BE2C (cell line): ENCODE results near the gene AKAP13.
A peak's percentile ranks its signal among the peaks of the same experiment; 100 is the strongest.

Experiments used
- DNase-seq: peaks from one replicate; pipeline ENCODE4 v3.0.0-alpha.2; 2020
- H3K27me3 ChIP-seq: fragments of 250-450 bp; sonication (Bioruptor Pico); 2 replicates; pipeline ENCODE4 v1.5.1; 2020; ENCODE audit warnings: mild to moderate bottlenecking
- H3K36me3 ChIP-seq: fragments of 250-450 bp; sonication (Bioruptor Pico); 2 replicates; pipeline ENCODE4 v1.5.1; 2020; ENCODE audit warnings: mild to moderate bottlenecking
- H3K4me1 ChIP-seq: fragments of 250-450 bp; sonication (Bioruptor Pico); 2 replicates; pipeline ENCODE4 v1.5.1; 2020
- H3K4me3 ChIP-seq: 2 replicates; pipeline ENCODE4 v1.5.1; 2011; ENCODE audit warnings: low read depth, low read length
- H3K9me3 ChIP-seq: fragments of 250-450 bp; sonication (Bioruptor Pico); 2 replicates; pipeline ENCODE4 v1.5.1; 2020
- TF ChIP-seq, protein P1 (sequence below): IDR thresholded peaks from 2 replicates; pipeline ENCODE4 v1.5.1; 2012; ENCODE audit warnings: mild to moderate bottlenecking, low read depth, low read length

AKAP13 gene

DNA sequence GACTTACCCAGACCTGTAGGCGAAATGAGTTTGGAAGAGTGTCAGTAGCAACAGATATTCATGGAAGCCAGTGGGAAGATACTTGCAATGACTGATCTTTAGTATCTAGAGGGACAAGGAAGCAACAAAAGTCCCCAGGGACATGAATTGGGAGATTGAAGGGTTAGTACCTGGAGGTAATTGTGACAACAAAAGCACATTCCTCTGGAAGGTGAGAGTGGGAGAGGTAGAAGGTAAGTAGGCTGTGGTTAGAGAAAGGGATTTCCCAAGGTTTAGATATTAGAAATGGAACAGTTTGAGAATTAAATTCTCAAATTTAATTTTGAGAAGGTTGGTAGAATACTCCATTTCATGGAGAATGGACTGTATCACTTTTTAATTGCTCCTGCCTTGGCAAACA is 191.4 kb downstream of the AKAP13 start:
- TF ChIP-seq, protein P1, sequence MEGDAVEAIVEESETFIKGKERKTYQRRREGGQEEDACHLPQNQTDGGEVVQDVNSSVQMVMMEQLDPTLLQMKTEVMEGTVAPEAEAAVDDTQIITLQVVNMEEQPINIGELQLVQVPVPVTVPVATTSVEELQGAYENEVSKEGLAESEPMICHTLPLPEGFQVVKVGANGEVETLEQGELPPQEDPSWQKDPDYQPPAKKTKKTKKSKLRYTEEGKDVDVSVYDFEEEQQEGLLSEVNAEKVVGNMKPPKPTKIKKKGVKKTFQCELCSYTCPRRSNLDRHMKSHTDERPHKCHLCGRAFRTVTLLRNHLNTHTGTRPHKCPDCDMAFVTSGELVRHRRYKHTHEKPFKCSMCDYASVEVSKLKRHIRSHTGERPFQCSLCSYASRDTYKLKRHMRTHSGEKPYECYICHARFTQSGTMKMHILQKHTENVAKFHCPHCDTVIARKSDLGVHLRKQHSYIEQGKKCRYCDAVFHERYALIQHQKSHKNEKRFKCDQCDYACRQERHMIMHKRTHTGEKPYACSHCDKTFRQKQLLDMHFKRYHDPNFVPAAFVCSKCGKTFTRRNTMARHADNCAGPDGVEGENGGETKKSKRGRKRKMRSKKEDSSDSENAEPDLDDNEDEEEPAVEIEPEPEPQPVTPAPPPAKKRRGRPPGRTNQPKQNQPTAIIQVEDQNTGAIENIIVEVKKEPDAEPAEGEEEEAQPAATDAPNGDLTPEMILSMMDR = no peak
- no peak overlapping the region for H3K4me3 ChIP-seq

GRCh38 chr15:85576392-85576791 is 196.0 kb downstream of the AKAP13 start:
- TF ChIP-seq, protein P1 = no peak
- Histone ChIP-seq H3K4me1 (peaks cover 10% of the 10 kb centered on the region), H3K4me3 (no peak overlapping the region), H3K27me3 (no peaks in the 10 kb centered on the region), H3K36me3 (peaks cover 3% of the 10 kb centered on the region), H3K9me3 (no peaks in the 10 kb centered on the region)
- DNase-seq = no peak

More for the DNA sequence above, 191.4 kb downstream of the AKAP13 start:
- no peak for DNase-seq
- no peaks in the 10 kb centered on the region for H3K36me3 ChIP-seq
- H3K9me3 ChIP-seq = no peaks in the 10 kb centered on the region
- H3K27me3 ChIP-seq = no peaks in the 10 kb centered on the region
- peaks cover 10% of the 10 kb centered on the region for H3K4me1 ChIP-seq

DNA sequence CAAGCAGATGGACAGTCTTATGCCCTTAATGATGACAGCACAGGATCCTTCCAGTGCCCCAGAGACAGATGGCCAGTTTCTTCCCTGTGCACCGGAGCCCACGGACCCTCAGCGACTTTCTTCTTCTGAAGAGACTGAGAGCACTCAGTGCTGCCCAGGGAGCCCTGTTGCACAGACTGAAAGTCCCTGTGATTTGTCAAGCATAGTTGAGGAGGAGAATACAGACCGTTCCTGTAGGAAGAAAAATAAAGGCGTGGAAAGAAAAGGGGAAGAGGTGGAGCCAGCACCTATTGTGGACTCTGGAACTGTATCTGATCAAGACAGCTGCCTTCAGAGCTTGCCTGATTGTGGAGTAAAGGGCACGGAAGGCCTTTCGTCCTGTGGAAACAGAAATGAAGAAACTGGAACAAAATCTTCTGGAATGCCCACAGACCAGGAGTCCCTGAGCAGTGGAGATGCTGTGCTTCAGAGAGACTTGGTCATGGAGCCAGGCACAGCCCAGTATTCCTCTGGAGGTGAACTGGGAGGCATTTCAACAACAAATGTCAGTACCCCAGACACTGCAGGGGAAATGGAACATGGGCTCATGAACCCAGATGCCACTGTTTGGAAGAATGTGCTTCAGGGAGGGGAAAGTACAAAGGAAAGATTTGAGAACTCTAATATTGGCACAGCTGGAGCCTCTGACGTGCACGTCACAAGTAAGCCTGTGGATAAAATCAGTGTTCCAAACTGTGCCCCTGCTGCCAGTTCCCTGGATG is 198.7 kb downstream of the AKAP13 start:
- no peak for DNase-seq
- H3K36me3 ChIP-seq = peaks cover 9% of the 10 kb centered on the region
- H3K9me3 ChIP-seq = no peaks in the 10 kb centered on the region
- H3K4me3 ChIP-seq = no peak overlapping the region
- no peaks in the 10 kb centered on the region for H3K27me3 ChIP-seq
- H3K4me1 ChIP-seq = peaks cover 15% of the 10 kb centered on the region
- TF ChIP-seq, protein P1 = no peak

DNA sequence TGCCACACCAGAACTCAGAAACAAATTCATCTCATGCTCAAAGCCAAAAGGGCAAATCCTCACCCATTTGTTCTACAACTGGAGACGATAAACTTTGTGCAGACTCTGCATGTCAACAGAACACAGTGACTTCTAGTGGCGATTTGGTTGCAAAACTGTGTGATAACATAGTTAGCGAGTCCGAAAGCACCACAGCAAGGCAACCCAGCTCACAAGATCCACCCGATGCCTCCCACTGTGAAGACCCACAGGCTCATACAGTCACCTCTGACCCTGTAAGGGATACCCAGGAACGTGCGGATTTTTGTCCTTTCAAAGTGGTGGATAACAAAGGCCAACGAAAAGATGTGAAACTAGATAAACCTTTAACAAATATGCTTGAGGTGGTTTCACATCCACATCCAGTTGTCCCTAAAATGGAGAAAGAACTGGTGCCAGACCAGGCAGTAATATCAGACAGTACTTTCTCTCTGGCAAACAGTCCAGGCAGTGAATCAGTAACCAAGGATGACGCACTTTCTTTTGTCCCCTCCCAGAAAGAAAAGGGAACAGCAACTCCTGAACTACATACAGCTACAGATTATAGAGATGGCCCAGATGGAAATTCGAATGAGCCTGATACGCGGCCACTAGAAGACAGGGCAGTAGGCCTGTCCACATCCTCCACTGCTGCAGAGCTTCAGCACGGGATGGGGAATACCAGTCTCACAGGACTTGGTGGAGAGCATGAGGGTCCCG is 199.7 kb downstream of the AKAP13 start:
- H3K4me1 ChIP-seq = peaks cover 15% of the 10 kb centered on the region
- no peaks in the 10 kb centered on the region for H3K27me3 ChIP-seq
- DNase-seq = no peak
- H3K36me3 ChIP-seq = peaks cover 9% of the 10 kb centered on the region
- TF ChIP-seq, protein P1 = peak; percentile 23
- H3K9me3 ChIP-seq = no peaks in the 10 kb centered on the region
- no peak overlapping the region for H3K4me3 ChIP-seq

- no peaks in the 10 kb centered on the region for H3K27me3 ChIP-seq
- no peak overlapping the region for H3K4me3 ChIP-seq
- DNase-seq = peak; percentile 9
- no peaks in the 10 kb centered on the region for H3K9me3 ChIP-seq
- TF ChIP-seq, protein P1 = no peak
- peaks cover 15% of the 10 kb centered on the region for H3K4me1 ChIP-seq
- peaks cover 9% of the 10 kb centered on the region for H3K36me3 ChIP-seq
These were observed 200.5 kb downstream of the AKAP13 start for GRCh38 chr15:85580879-85581278.

DNA sequence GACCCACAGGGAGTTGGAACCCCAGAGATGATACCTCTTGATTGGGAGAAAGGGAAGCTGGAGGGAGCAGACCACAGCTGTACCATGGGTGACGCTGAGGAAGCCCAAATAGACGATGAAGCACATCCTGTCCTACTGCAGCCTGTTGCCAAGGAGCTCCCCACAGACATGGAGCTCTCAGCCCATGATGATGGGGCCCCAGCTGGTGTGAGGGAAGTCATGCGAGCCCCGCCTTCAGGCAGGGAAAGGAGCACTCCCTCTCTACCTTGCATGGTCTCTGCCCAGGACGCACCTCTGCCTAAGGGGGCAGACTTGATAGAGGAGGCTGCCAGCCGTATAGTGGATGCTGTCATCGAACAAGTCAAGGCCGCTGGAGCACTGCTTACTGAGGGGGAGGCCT is 201.1 kb downstream of the AKAP13 start:
- DNase-seq = no peak
- Histone ChIP-seq H3K9me3 (no peaks in the 10 kb centered on the region), H3K27me3 (no peaks in the 10 kb centered on the region), H3K4me1 (peaks cover 14% of the 10 kb centered on the region), H3K4me3 (no peak overlapping the region), H3K36me3 (peaks cover 9% of the 10 kb centered on the region)
- TF ChIP-seq, protein P1 = no peak
